ENCODE measurements around the gene APLF.
"Not testable (repeated sequence)": the region's sequence is repeated elsewhere in the genome, so short reads cannot be mapped to it uniquely, and the experiment has no call there.

The APLF gene

DNA sequence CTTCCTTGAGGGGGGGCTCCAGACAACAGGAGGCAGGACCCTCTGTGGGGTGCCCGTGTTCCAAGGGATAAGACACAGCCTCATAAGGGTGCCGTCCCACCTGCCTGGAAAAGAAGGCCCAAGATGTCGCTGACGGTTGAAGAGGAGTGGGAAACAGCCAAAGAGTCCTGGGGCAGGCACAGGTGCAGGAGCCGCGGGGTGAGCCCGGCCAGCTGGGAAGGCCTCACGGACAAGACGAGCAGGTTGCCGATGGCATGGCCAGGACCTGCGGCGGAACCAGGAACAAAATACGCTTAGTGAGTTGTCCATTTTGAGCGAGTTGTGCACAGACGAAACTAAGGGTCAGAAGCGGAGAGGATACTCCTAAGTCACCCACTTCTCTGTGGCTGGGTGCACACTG lies 61.8 kb downstream of the APLF start:
- DNase-seq (ENCODE audit: low read depth in 3 of 3): not testable (repeated sequence)

DNA sequence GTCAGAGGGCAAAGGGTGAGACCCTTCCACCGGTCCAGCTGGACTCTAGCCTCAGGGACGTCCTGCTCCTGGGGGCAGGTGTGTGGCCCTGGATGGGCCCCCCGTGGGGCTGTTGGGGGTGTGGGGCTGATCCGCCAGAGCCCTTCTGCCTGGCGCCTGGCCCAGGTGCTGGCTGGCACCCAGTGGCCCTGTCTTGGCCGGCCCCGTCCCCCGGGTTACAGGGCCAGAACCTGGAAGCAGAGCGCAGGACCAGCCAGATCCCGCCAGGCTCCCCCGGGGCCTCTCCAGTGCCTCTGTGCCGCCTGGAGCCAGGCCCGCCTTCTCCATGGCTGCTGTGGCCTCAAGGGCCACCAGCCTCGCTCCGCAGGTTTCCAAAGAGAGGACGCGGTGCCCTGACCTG lies 62.3 kb downstream of the APLF start:
- not testable (repeated sequence) for DNase-seq (ENCODE audit: low read depth in 3 of 3)

DNA sequence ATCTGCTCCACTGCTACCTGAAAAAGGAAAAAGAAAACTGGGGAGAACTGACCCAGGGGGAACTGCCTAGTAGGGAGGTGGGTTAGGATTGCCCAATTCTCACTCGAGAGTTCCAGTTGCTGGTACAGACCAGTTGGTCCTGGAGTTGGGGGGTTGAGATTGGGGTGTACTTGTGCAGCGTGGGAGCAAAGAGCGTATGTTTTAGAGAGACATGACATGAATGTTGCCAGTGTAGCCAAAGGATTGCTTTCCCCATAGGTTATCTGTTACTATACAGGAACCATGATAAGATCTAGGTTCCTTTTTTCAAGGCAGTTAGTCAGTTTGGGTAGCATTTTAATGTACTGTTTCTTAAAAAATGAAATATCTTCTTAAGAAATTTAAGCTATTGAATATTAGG lies 68.6 kb downstream of the APLF start:
- DNase-seq (ENCODE audit: low read depth in 3 of 3): no peak

DNA sequence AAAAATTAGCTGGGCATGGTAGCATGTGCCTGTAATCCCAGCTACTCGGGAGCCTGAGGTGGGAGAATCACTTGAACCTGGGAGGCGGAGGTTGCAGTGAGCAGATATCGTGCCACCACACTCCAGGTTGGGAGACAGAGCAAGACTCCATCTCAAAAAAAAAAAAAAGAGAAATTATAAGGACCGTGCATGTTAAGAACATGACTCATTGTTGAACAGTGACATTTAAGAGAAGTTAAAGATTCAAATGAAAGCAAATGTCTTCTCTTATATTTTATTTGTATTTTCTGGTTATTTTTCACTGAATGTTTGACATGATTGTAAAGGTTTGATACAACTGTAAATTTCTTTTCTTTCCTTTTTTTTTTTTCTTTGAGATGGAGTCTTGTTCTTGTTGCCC lies 69.6 kb downstream of the APLF start:
- DNase-seq (ENCODE audit: low read depth in 3 of 3): no peak

DNA sequence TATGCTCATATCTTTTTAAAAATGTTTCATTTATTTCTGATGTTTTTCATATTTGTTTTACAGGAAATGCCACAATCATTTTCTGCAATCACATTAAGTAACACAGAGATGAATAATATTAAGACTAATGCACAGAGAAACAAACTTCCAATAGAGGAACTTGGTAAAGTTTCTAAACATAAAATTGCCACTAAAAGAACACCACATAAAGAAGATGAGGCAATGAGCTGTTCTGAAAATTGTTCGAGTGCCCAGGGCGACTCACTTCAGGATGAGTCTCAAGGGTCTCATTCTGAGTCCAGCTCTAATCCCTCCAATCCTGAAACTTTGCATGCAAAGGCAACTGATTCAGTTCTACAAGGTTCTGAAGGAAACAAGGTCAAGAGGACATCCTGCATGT lies 70.4 kb downstream of the APLF start:
- no peak for DNase-seq (ENCODE audit: low read depth in 3 of 3)

DNA sequence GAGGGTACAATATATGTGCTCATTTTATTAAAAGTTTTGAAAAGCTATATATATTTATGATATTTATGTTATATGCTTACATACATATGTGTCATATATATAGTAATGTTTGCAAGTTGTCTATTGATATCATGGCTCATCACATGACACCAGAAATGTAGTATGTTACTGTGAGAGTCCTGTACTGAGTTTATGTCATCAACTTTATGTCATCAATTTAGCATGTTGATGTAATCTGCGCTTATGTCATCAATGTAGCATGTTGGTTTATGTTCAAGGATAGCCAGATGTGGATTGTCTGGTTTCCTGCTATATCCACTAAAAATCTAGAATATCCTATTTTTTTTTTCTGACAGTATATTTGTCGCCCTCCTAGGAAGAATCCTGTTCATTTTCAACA lies 77.4 kb downstream of the APLF start:
- no peak for DNase-seq (ENCODE audit: low read depth in 3 of 3)

DNA sequence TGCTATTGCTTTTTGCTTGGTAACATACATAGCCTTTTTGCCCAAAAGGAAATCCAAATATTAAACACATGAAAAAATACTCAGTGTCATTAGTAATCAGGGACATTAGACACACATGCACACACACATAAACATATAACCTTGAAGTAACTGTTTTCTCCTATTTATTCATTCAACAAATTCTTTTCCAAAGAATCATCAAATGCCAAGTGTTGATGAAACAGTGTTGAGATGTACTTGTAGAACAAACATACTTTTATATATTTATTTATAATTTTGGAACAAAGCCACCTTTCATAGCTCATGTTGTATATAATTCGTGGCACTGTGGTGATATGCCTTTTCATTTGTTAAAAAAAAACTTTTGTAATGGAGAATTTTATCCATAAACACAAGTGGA lies 81.0 kb downstream of the APLF start:
- DNase-seq (ENCODE audit: low read depth in 3 of 3): no peak

DNA sequence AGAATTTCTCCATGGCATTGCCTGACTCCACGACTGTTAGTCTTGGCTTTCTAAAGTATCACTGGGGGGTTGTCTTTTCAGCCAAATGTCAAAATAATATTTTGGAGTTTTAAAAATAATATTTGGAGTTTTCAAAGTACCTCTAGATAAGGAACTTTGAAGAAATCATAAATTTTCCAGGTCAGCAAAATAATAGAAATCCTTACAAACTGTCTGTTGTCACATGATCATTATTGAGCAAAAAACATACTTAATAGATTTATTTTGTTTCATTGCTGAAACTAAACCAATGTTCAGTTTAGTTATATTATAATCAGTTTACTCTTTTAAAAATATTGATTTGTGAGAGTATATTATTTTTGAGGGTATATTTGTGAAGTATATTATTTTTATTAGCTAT lies 85.7 kb downstream of the APLF start:
- DNase-seq (ENCODE audit: low read depth in 3 of 3): no peak

DNA sequence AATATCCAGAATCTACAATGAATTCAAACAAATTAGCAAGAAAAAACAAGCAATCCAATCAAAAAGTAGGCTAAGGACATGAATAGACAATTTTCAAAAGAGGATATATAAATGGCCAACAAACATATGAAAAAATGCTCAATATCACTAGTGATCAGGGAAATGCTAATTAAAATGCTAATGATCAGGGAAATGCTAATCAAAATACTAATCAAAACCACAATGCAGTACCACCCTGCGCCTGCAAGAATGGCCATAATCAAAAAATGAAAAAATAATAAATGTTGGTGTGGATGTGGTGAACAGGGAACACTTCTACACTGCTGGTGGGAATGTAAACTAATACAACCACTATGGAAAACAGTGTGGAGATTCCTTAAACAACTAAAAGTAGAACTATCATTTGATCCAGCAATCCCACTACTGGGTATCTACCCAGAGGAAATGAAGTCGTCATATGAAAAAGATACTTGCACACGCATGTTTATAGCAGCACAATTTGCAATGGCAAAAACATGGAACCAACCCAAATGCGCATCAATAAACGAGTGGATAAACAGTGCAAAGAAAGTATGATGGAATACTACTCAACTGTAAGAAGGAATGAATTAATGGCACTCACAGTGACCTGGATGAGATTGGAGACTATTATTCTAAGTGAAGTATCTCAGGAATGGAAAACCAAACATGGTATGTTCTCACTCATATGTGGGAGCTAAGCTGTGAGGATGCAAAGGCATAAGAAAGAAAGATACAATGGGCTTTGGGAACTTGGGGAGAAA lies 88.2 kb downstream of the APLF start:
- not testable (repeated sequence) for DNase-seq (ENCODE audit: low read depth in 3 of 3)

DNA sequence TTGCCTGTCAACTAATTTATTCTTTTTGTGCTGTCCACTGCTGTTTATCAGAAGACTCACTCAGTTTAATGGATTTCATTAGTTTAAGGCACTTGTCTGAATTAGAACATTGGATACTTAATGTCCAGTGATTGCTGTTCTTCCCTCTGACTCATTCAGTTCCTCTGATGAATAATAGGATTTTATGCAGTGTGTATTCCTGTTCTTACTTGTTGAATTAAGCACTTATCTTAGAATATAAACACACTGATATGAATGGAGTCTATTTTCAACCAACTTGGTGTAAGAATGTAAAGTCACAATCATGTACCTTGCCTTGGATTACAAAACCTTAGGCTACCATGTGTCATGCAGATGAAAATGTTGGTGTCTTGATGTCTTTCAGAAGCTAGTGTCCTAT lies 89.0 kb downstream of the APLF start:
- no peak for DNase-seq (ENCODE audit: low read depth in 3 of 3)

DNA sequence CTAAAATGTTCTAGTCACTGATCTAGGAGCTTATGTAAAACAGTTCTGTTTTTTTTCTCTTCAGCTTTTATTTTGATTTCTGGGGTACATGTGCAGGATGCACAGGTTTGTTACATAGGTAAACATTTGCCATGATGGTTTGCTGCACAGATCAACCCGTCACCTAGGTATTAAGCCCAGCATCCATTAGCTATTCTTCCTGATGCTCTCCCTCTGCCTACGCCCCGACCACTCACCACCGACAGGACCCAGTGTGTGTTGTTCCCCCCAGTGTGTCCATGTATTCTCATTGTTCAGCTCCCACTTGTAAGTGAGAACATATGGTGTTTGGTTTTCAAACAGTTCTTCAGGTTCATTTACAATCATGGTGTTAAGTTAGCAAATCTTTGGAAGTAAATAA lies 91.2 kb downstream of the APLF start:
- no peak for DNase-seq (ENCODE audit: low read depth in 3 of 3)

DNA sequence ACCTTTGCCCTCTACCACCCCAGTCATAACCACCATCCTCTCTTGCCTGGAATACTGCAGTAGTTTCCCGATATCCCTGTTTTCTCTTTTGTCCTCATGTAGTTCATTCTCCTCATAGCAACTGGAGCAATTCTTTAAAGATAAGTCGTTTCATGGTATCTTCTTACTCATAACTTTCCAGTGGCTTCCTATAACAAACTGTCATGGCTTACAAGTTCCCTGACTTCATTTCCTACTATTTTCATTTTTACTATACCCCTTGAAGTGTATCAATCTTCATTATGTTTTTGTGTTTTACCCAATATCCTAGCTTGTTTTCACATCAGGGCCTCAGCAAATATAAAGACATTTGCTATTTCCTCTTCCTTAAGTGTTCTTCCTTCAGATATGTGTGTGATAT lies 92.3 kb downstream of the APLF start:
- DNase-seq (ENCODE audit: low read depth in 3 of 3): no peak

DNA sequence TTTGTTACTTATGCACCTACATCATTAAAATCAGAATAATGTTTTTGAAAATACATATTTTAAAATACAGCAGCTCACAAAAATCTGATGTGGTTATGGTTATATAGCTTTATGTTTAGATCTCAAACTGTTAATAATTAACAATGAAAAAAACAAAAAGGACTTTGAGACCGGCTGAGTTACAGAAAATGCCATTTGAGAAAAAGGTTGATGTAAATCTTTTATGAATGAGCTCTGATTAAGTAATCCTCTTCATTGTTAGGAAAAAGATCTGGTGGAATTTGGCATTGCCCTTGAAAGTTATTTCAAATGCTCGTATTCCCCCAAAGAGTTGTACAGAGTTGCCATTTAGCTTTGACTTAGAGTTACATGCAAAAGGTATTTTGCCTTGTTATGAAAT lies 93.2 kb downstream of the APLF start:
- no peak for DNase-seq (ENCODE audit: low read depth in 3 of 3)

DNA sequence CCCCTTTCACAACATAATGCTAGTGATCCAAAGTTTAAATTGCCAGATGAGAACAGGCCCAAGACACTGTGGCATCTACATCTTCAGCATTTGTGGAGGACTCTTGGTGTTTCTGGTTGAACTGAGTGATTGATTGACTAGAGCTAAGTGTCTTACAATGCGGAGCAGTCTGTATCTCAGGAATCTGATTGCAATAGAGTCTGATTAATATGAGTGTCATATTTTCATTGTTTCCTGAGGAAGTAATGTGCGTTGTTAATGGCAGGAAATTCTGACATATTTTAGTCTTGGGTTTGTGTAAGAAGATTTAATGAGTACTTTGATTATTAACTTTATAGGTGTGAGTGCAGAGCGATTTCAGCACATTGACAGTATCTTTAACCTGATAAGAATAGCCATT lies 94.0 kb downstream of the APLF start:
- no peak for DNase-seq (ENCODE audit: low read depth in 3 of 3)

DNA sequence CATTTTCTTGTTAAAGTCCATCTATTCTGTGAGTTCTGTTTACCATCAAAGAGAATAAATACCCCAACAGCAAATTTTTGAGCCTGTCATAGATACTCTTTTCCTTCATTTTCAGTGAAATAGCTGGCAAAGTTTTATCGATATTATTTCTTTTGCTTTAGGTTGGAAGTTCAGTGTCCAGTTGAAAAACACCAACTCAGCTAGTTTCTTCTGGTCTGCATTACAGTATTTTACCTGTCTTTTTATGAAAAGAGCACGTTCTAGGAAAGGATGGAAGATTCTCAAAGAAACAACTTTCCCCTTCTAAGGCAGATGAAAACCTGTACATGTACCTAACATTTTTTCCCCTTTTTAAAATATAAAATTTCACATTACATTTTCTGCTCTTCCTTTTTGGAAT lies 95.5 kb downstream of the APLF start:
- no peak for DNase-seq (ENCODE audit: low read depth in 3 of 3)

DNA sequence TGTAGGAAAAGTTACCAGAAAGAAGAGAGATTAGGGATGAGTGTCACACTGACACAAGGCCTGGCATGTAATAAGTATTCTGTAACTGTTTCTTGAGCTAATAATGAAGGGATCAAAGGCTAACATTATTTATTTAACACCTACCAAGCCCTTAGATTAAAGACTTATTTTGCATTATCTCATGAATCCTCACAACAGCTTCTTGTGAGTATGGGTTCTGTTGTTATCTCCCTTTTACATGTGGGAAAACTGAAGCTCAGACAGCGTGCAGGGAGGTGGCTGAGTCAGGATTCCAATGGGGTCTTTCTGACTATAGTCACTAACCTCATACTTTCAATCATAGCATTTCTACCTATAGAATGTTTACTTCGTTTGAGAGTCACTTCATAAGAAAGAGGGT lies 97.0 kb downstream of the APLF start:
- no peak for DNase-seq (ENCODE audit: low read depth in 3 of 3)

DNA sequence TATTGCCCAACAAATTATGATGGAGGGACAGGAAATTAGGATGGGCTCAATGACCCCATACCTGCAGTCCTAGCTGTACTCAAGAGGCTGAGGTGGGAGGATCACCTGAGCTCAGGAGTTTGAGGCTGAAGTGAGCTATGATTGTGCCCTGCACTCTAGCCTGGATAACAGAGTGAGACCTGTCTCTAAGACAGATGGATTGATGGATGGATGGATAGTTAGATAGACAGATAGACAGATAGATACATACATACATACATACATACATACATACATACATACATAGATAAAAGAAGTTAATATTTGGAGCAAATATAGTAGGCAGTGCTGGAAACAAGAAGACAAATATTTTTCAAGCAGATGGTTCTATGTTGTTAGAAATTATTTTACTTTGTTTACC lies 97.9 kb downstream of the APLF start:
- no peak for DNase-seq (ENCODE audit: low read depth in 3 of 3)

DNA sequence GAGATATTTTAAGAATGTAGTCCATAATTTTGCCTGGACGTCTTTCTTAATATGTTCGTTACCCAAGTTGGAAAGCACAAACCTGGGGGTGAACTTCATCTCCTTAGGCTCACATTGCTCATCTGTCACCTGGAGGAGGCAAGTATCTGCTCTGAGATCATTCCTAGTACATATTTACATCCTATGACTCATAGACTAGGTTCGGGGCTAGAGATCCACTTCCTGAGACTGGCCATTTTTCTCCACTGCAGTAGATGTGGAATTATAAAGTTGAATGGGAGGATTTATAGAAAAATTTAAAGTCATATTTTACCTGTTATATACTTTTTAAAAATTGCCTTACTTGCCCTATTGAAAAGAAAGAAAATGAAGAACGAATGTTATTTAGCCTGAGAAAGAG lies 98.5 kb downstream of the APLF start:
- no peak for DNase-seq (ENCODE audit: low read depth in 3 of 3)

DNA sequence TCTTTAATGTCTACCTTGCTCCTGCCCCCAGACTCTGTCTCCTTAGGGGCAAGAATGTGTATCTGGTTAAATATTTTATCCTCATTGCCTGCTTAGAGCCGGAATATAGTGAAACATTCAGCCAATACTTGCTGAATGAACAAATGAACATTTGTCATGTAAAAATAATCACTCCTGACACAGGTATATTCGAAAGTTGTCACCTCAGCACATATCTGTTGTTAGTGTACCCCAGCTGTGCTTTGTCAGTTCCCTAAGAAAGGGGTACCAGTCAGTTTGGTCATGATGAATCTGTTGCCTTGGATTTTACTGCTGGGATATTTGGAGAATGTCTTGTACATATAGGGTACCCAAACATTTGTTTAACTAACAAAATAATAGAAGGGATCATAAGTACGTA lies 99.0 kb downstream of the APLF start:
- DNase-seq (ENCODE audit: low read depth in 3 of 3): no peak

DNA sequence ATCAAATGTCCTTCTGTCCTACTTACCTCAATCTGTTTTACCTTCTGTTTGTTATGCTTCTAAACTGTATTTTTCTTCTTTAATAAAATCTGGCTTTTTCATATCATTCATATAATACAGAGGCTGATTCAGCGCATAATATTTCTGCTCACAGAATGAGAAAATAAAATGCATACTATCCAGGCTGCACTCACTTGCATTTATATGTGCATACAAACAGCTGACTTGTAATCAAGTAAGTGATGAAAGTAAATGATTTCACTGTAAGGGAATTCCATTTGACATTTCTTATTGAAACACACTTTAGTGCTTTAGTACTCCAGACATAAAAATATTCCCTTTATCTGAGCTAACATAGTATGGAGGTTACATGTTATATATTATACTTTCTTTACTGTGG lies 100.7 kb downstream of the APLF start:
- no peak for DNase-seq (ENCODE audit: low read depth in 3 of 3)

DNA sequence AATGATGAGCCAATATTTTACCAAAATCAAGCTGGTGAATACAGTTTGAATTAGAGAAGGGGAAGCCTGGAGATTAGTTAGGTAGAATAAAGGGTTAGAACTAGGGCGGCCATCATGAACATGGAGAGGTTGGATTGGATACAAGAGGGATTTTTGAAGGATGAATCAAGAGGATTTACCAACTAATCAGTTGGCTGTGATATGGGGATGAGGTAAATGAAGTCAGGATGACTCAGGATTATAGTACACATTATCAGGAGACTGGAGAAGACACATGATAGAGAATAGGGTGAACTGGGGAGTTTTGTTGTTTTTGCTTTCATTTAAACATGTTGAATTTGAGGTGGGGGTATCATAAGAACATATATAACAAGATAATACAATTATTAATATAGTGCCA lies 102.2 kb downstream of the APLF start:
- DNase-seq (ENCODE audit: low read depth in 3 of 3): no peak

DNA sequence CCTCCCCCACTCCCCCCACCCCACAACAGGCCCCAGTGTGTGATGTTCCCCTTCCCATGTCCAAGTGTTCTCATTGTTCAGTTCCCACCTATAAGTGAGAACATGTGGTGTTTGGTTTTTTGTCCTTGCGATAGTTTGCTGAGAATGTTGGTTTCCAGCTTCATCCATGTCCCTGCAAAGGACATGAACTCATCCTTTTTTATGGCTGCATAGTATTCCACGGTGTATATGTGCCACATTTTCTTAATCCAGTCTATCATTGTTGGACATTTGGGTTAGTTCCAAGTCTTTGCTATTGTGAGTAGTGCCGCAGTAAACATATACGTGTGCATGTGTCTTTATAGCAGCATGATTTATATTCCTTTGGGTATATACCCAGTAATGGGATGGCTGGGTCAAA lies 103.0 kb downstream of the APLF start:
- DNase-seq (ENCODE audit: low read depth in 3 of 3): not testable (repeated sequence)

DNA sequence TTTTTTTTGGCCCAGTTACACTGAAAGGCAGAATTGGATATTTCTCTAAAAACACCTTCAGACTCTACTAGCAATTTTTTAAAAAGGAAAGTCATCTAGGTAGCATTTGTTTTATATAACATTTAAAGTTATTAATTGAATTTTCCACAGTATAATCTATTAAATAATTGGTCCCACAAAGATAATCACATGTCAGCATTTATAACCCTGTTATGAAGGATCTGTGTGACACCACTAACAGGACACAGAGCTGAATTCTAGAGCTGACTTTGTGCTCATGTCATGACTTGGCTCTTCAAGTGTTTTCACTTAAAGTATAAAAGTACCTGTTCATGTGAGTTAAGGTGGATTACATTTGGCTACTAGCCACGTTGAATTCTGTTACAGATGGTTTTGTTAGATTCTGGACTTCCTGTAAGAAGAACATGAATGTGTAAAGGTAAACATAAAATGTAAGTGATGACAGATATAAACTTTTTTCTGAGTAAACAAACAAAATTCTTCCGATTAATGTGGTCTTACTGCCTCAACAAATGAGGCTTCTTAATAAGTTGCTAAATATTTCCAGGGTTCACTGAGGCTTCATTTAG lies 106.9 kb downstream of the APLF start:
- DNase-seq (ENCODE audit: low read depth in 3 of 3): no peak

DNA sequence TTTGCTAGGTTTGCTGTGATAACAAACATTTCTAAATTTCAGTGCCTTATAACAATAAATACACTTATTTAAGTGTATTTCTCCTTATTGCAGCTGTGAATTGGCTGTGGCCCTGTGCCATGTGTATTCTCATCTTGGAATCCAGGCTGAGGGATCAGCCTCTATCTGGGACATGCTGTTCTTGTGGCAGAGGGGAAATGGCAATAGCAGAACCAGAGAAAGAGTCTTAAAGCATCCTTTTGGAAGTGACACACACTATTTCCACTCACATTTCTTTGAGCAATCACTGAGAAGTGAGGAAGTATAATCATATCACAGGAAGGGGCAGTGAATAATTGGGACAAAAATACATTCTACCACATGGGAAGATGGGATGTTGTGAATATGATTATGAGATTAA lies 109.8 kb downstream of the APLF start:
- DNase-seq (ENCODE audit: low read depth in 3 of 3): no peak
